ENCODE measurements around the gene MXD4. TPM values are rescaled to one million over a fixed set of nuclear protein-coding genes. Genes with fewer than 3 reads are reported as not detected.

Gene MXD4
- total RNA-seq, 1 experiment from 2014 or later: 46.8 TPM

DNA sequence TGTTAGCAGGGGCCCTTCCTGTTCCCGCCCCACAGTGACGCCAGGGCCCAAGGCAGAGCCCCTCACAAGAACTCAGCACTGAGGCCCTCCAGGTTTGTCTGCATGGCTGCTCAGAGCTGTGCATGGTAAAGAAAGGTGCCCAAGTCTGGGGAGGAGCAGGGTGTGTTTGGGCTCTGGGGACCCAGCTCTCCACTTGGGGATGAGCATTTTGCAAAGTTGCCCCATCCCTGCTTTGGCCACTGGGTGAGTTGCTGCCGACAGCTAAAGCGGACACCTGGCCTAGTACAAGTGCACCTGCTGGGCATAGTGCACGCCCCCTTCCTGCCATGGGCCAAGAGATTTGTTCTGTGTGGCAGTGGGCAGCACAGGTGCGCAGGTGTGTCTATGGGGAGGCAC is 2.0 kb upstream of the MXD4 start:
- DNase-seq (ENCODE audit: low spot score): no peak

DNA sequence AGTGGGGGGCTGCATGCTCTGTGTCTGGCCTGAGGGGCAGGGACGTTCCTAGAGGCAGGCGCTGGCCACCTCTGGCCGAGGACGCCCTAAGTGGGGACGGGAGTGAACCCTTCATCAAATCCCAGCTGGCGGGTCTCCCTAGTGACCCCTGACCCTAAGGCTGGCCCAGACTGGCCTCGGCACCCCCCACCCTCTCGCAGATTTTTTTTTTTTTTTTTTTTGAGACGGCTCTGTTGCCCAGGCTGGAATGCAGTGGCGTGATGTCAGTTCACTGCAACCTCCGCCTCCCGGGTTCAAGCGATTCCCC is 988 bp upstream of the MXD4 start:
- DNase-seq (ENCODE audit: low spot score): no peak

DNA sequence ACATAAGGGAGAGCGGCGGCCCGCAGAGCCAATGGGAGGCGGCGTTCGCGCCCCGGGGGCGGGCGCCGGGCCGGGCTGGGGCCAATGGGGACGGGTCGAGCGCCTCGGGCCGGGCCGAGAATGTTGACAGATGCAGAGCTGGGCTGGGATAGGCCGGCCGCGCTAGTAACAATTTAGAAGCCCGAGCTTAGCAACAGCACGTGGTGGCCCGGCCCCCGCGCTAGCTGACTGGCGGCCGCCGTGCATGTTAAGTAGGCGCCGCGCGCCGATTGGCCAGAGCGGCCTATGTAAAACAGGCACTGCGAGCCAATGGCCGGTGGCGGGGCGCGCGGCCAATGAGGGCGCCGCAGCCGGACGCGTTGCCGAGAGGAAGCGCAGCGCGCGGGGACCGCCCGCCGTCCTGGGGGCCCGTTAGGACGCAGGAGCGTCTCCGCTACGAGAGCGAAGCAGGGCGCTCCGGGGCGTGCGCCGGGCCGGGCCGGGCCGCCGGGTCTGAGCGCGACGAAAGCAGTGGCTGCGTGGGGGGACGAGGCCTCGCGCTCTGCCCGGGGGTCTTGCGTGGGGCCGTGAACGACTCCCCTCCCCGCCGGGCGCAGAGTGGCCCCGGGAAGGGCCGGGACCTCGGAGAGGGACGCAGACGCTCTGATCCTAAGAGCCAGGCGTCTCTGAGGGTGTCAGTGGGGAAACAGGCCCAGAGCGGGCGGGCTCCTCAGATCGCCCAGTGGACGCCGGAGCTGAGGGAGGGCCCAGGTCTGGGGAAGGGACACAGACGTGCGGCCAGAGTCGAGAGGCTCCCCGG is 435 bp upstream of the MXD4 start:
- DNase-seq (ENCODE audit: low spot score): peak; percentile 98

DNA sequence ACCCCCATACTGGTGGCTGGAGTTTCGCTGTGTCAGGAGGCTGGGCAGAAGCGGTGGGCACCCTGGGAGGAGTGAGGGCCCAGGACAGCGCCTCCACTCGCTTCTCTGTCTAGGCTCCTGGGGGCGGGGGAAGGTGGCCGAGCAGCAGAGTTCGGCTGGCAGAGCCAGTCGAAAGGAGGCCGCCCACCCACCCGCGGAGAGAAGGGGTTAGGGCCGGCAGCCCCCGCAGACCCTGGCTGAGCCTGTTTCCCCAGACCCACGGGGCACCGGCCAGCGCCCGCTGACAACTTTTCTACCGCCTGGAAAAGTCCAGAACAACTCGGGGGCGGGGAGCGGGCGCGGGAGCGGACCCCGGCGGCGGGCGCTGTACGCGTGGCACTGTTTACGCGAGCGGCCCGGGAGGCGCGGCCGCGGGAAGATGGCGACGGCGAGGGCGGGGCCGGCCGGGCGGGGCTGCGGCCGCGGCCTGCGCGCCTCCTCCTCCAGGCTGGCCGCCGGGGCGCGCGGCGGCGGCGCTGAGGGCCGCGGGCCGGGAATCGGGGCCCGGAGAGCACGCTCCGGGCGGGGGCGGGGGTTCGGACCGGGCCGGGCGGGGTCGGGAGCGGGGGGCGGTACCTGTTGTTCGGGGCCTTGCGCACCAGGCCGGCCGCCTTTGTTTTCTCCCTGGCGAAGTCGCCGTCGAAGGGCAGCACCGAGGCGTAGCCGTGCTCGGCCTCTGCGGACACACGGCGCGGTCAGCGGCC is 628 bp downstream of the MXD4 start:
- DNase-seq (ENCODE audit: low spot score): peak; percentile 19

DNA sequence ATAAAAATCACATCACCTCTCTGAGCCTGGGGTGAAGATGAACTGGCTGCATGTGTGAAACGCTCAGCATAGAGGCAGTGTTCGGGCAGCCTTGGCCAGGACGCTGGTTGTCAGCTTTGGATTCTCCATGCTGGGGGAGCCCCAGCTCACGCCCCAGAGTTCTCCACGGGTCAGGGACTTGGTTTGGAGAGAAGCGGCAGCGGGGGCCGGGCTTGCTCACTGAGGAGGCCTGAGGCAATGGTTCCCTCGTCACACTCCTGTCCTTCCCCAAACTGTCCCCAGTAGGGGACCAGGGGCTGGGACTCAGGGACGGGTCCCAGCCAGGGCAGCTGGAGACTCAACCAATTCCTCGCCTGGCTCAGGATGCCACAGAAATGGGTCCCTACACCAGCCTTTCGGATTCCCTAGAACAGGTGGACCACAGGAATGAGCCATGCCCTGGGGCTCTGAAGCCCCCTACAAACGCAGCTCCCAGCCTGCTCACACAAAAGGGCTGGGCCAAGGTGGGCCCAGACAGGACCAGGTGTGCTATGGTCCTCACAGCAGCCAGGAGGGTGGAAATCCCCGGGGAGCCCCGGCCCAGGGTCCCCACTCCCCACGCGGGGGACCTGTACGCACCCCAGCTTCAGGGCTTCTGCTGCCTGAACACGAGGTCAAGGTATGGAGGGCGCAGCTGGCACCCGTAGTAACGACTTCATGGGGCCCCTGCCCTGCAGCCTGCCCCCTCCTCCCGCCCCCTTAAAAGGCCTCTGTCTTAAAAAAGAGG is 1.4 kb downstream of the MXD4 start:
- DNase-seq (ENCODE audit: low spot score): no peak

DNA sequence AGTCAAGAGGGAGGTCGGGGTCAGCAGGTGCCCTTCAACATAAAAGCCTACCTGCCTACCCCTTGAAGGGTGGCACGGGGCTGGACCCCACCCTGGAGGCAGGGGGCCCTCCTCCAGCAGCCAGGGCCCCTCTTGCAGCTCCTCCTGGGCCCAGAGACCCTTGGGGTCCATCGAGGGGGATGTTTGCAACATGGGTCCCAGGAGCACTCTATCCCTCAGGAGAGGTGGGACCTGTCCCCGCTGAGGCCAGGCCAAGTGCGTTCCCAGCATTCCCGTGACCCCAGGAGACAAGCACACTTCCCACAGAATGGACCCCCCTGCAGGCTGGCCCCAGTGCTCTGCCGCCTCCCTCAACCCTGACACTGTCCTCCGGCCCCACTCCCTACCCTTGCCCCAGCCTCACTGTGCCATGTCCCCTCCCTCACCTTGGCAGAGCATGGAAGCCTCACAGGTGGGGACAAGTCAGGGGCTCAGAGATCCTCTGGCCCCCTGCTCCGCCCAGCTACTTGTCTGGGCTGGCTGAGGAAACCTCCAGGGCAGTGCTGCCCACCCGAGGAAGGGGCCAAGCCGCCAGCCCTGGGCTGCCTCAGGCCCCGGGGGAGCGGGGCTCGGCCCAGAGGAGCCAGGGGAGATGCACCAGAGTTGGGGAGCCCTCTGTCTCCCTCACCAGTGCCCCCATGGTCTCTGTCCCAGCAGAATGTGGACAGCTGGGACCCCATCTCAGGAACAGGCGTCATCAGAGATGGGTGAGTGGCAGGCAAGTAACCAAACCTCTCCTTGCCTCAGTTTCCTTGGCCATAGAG is 2.2 kb downstream of the MXD4 start:
- no peak for DNase-seq (ENCODE audit: low spot score)

DNA sequence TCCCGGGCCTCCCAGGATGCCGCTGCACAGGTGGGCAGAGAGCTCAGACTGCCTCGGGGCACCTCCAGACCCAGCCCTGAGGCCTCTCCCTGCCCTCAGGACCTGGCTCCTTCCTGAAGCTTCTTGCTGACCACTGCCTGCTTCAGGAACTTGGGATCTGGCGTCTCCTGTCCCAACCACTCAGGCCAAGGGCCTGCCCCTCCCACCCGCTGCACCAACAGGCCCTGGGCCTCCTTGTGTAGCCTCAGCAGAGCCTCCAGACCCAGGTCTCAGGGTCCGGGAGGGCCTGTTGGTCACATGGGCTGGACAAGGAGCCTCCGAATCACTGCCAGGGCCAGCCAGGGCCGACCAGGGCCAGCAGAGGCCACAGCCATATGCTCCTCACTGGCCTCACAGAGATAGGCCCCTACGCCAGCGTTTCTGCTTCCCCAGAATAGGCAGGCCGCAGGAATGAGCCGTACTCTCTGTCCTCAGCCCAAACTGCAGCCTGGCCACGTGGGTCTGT is 2.8 kb downstream of the MXD4 start:
- DNase-seq (ENCODE audit: low spot score): no peak

DNA sequence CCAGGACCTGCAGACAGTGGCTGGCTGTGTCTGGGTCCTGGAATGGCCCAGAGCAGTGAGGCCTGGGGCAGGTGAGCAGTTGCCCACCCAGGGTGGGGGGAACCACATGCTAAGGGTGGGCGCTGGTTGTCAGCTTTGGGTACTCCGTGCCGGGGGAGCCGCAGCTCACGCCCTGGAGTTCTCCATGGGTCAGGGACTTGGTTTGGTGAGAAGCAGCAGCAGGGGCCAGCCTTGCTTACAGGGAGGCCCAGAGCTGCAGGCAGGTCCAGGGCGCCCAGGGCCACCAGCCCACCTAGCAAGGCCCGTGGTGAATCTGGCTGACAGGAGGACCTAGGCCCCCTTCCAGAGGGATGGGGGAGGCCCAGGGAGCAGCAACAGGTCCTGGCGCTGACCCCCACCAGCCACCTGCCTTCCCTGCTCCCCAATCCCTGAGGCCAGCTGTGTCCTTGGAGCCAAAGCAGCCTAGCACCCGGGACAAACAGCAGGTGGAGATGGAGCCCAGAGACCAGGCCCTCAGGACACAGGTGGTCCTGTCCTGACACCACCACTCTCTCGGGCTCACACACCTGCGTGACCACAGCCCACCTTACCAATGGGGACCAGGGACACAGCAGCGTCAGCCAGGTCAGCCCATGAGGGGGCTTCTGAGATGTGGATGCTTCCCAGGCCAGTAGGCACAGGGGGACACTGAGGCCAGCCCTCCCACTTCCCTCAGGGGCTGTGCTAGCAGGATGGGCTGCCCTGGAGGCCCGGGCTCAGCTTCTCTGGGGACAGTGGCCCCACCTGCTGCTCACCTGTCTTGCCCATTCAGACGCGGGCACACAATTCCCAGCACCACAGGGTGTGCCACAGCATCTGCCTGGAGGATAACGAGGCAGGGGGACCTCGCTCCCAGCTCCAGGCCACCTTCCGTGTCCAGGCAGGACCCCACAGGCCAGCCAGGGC is 3.5 kb downstream of the MXD4 start:
- no peak for DNase-seq (ENCODE audit: low spot score)

DNA sequence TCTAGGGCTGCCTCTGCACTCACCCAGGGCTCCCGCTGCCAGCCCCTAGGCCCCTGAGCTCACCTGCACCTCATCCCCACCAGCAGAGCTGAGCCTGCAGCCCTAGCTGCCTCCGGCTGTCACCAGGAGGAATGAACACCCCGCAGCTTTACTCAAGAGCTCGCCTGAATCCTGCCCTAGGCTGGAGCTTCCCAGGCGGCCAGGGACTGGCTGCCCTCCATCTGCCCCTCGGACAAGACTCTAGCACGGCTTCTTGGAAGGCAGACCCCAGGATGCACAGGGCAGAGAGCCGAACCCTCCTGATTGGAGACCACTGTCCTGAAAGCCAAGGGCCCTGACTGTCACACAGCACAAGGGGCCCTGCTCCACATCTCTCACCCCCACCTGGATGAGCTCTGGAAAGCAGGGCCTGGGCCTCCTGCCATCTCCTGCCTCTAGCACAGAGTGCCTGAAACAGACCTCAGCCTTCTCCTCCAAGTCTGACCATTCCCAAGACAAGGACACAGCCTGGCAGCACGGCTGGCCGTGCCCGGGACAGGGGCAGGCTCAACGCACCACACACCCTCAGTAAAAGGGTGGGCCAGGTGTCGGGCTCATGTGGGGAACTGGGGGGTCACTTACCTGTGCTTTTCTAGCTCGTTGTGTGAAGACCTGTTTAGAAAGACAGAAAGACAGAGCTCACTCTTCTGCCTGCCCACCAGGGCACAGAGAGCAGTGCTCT is 4.4 kb downstream of the MXD4 start:
- DNase-seq (ENCODE audit: low spot score): no peak

DNA sequence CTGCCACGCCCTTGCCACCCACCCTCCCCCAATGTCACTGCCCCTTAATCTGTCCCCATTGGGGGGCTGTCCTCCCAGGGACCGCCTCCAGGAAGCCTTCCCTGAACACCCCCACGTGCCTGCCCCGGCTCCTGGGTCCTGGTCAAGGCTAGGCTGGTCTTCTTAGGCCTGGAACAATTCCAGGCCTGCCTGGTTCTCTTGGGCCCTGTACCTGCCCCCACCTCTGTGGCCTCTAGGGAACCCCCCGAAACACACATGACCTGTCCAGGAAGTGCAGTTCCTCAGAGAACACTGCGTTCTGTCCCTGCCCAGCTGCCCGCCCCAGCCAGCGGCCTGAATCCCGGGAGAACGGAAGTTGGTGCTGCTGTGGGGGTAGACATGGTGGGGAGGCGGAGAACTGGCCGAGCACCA is 5.1 kb downstream of the MXD4 start:
- DNase-seq (ENCODE audit: low spot score): no peak

DNA sequence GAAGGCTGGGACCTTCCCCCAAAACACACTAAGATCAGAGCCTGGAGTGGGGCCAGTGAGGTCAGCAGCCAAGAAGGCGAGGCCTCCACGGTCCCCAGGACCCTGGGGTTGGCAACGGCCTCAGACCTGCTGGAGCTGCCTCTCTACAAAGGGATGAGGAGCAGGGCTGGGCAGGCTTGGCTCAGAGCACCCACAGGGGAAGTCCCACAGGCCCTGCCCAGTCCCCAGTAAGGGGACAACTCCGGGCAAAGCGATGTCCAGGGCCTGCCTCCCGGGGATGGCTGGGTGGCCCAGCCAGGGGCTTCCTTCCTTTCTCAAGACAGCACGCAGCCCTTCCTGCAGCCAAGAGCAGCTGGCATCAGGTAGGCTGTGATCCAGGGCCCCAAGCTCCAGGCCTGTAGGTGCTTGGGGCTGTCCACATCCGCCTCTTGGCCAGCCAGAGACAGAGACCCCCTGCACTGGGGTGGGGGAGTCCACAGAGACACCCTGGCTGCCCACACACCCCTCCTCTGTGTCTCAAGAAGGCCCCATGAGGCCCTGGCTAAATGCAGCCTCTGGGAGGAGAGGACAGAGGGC is 5.7 kb downstream of the MXD4 start:
- no peak for DNase-seq (ENCODE audit: low spot score)

DNA sequence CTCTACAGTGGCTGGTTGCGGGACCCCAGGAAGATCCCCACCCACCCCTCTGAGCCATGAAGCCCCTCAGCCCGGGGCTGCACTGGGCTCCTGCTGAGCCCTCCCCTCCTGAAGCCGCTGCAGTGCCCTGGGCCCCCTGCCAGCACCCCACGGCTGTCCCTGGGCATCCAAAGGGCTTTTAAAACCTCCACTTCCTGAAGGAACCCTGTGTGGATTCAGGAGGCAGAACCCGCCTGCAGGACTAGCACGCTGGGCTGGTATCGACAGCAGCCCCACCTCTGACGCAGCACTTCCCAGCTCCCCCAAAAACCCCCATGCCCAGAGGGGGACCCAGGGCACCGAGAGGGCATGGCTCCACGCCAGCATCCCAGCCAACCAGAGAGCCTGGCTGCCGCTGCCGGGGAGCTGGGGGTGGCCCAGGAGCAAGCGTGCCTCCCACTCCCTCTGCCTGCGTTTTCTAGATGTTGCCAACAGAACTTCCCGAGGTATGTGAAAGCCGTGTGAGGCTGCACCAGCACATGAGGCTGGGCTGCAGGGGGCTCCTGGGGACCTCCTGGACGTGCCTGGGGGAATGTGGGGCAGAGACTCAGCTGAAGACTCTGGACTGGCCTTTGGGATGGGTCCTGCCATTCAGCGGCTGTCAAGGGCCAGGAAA is 6.3 kb downstream of the MXD4 start:
- no peak for DNase-seq (ENCODE audit: low spot score)

DNA sequence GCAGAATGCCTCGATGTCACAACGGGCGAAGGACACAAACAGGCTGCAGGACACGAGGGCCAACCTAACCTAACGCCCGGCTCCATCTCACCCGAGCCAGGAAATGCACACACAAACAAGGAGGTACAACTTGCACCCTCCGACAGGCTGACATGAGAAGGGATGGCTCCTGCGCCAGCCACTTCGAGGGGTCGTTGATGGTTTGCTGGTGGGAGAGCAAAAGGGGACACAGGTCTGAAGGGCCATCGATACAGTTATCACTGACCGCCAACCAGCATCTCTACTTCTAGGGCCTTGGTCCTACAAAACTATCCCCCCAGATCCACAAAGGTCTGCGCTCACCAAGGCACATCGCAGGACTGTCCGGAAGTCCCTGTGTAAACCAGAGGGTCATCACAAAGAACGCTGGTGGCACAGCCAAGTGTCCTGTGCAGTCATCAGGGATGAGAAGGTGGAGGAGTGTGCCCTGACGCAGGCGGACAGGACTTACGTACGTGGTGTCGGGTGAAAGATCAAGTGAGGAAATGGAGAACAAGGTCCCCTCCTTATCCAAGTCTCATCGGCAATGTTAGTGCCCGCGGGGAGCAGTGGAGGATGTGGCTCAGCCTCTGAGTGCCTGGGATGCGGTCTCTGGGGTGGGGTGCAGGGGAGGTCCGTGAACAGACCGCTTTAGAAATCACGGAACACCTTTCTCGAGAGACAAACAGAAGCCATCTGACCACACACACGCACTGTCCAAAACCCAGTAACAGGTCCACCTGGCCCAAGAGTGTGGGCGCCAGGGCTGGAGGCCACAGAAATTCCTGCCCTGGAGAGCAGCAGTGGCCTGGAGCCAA is 7.0 kb downstream of the MXD4 start:
- DNase-seq (ENCODE audit: low spot score): no peak

DNA sequence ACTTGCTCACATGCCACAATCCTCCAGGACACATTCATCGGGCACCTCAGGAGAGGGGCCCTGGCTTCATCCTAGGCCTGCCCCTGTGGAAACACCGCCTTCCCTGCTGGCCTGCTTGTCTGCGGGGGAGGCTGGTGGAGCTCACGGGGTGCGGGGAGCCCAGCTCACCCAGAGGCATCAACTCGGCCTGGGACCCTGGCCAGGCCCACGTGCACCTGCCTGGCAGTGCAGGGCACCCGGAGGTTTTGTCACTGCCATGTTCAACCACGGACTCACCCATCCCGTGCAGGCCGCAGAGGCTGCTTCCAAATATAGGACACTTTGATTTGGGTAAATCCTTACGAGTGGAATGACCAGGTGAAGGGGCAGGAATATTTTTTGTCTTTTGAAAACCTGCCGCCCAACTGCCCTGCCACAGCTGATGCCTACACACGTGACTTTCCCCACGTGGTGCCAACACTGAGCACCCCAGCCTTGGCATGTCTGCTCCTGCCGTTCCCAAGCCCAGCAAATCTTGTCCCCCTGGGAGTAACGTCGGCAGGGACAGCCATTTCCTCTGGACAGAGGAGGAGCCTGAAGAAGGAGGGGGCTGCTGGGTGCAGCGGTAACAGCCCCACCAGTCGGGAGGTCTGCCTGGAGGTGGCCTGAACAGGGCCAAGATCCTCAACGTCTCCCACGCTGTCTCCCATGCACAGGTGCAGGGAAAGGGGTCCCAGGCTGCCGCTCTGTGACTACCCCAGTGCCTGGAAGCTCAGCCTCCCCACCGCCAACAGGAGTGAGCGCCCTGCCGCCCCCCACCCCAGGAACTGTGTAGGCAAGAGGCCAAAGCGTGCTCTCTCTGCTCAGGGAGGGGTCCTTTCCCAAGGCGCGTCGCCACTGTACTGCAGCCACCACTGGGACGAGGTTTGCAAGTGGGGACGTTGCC is 8.5 kb downstream of the MXD4 start:
- no peak for DNase-seq (ENCODE audit: low spot score)

DNA sequence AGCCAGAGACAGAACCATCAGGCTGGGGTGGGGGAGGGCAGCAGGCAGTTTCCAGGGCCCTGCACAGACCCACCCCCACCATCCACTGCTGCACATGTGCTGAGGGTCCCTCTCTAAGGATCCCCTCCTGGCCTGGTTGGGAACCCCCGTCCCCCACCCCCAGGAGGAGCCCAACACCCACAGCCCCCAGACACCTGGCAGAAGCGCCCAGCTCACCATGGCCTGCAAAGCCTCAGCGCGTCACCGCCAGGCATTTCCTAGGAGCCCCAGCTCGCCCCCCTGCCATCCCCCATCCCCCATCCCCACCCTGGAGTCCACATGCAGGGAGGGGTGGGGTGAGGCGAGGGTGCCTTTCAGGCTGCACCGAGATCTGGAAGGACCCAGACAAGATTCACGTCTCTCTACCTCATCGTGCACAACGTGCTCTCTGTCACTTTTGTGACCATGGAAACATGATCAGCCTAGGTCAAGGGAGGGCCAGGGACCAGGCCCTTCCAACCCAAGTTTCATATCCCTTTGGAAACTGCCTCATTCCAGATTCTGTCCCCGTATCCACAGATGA is 9.3 kb downstream of the MXD4 start:
- DNase-seq (ENCODE audit: low spot score): no peak

DNA sequence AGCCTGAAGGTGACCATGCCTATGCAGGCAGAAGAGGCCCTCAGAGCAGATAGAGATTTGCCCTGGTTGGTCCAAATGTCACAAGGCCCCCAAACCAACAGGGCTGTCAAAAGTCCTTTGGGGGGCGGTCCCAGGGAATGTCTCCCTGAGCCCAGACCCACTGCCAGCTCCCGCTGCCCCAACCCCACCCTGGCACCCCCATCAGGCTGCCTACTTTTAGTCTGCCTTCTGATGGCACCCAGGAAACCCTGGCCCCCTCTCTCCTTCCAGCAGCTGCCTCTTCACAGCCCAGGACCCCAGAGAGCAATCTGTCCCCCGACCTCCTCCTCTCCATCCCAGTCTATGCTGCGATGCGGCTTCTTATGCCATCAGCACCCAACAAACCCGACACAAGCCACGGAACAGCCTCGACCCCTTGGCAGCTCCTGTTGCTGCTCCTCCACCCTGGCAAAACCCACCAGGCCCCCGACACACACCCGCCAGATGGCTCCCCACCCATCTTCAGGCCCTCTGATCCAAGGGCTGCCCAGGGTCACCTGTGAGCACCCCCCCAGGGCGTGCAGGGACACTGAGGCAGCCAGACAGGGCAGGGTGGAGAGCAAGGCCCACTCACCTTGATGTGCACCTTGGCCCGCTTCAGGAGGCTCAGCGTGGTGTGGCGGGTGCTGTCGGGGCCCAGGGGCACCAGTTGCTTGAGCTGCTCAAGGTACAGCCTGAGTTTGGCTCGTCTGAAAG is 9.9 kb downstream of the MXD4 start:
- no peak for DNase-seq (ENCODE audit: low spot score)
